NCI-H2081 (cell line): ENCODE measurements around the gene CDK8.
"Not testable (repeated sequence)": the region's sequence is repeated elsewhere in the genome, so short reads cannot be mapped to it uniquely, and the experiment has no call there.

Experiments
- DNase-seq, 2 experiments: peaks; one replicate each; lab custom pipeline; 2025; lab: John Stamatoyannopoulos, UW

The CDK8 gene

GRCh38 chr13:26253787-26254582, at the start of gene CDK8:
CDK8 (plus strand) TSS chr13:26254129; CDS start chr13:26254642, 513 bp downstream.
- peak; percentile 87 to 94 for DNase-seq

- DNase-seq, result no peak
These were observed 45.6 kb upstream of the CDK8 start for GRCh38 chr13:26208287-26208686.

- DNase-seq, result no peak
These were observed 40.6 kb upstream of the CDK8 start for GRCh38 chr13:26213345-26213744.

- no peak for DNase-seq
These were observed 39.9 kb upstream of the CDK8 start for GRCh38 chr13:26213982-26214381.

GRCh38 chr13:26216042-26216441, 37.9 kb upstream of the CDK8 start:
- no peak for DNase-seq

- no peak for DNase-seq
These were observed 34.2 kb upstream of the CDK8 start for GRCh38 chr13:26219726-26220125.

- DNase-seq, result no peak
These were observed 33.4 kb upstream of the CDK8 start for GRCh38 chr13:26220575-26220974.

GRCh38 chr13:26221399-26221720, 32.6 kb upstream of the CDK8 start:
- DNase-seq, result peak in 1 of 2 experiments; percentile 46

GRCh38 chr13:26221721-26222519, 32.0 kb upstream of the CDK8 start, which contains the start of gene RNF6:
RNF6 (minus strand) TSS chr13:26222314; CDS start chr13:26219649, 2,665 bp downstream.
- peak; percentile 91 to 96 for DNase-seq

GRCh38 chr13:26222520-26223046, 31.3 kb upstream of the CDK8 start:
- no peak for DNase-seq

GRCh38 chr13:26225896-26226617, 27.9 kb upstream of the CDK8 start:
- DNase-seq, result no peak

GRCh38 chr13:26227166-26227971, 26.6 kb upstream of the CDK8 start:
- no peak for DNase-seq

- no peak for DNase-seq
These were observed 25.8 kb upstream of the CDK8 start for GRCh38 chr13:26228096-26228495.

- no peak for DNase-seq
These were observed 24.8 kb upstream of the CDK8 start for GRCh38 chr13:26229080-26229615.

- DNase-seq, result no peak
These were observed 23.2 kb upstream of the CDK8 start for GRCh38 chr13:26230703-26231102.

- no peak for DNase-seq
These were observed 17.6 kb upstream of the CDK8 start for GRCh38 chr13:26236296-26236695.

- DNase-seq, result no peak
These were observed 7.8 kb upstream of the CDK8 start for GRCh38 chr13:26246154-26246553.

- DNase-seq, result peak in 1 of 2 experiments; percentile 5
These were observed 6.9 kb upstream of the CDK8 start for GRCh38 chr13:26247011-26247410.

- DNase-seq, result no peak
These were observed 6.3 kb upstream of the CDK8 start for GRCh38 chr13:26247608-26248007.

GRCh38 chr13:26249551-26249950, 4.4 kb upstream of the CDK8 start:
- DNase-seq, result no peak

- not testable (repeated sequence) for DNase-seq
These were observed 1.9 kb upstream of the CDK8 start for GRCh38 chr13:26252006-26252405.
